SK-N-MC (cell line): ENCODE measurements around the gene NOTO.

Source experiments
- EZH2 ChIP-seq: fragments of 200-600 bp; sonication (generic); IDR thresholded peaks from one replicate; pipeline ENCODE4 v1.6.1; 2017; ENCODE audit warnings: antibody characterized with exemption
- FOXP2 ChIP-seq: optimal IDR thresholded peaks from 2 replicates; pipeline ENCODE3; 2011; ENCODE audit warnings: mild to moderate bottlenecking, moderate library complexity; ENCODE audit not compliant: insufficient read depth; ENCODE audit errors: extremely low read length, control extremely low read depth
- POLR2AphosphoS5 ChIP-seq: IDR thresholded peaks from 2 replicates; pipeline ENCODE4 v1.6.1; 2012; ENCODE audit warnings: mild to moderate bottlenecking, low read depth, low read length, borderline replicate concordance

- TF ChIP-seq POLR2AphosphoS5 (no peak), EZH2 (no peak), FOXP2 (no peak)
Observed at GRCh38 chr2:73235315-73236028, 33.1 kb downstream of the NOTO start.
